Adrenal gland (tissue), 12 donors: ENCODE measurements around the gene ACTL6B. TPM values are rescaled to one million over a fixed set of nuclear protein-coding genes. Genes with fewer than 3 reads are reported as not detected.

Source experiments
- DNase-seq, 7 donors: peaks; one replicate each; pipeline ENCODE4 v3.0.0-alpha.2; 2019 to 2020
- H3K27ac ChIP-seq, 5 donors: fragments of 200-600 bp; sonication (generic) in 4 of 5; 1 replicate in 3 of 5; 2 replicates in 2 of 5; pipeline versions ENCODE4 v1.5.1 to v1.8.0; 2016 to 2020; ENCODE audit warnings: mild to moderate bottlenecking in 1 of 5
- H3K27me3 ChIP-seq: fragments of 200-600 bp; 2 replicates; pipeline ENCODE4 v1.8.0; 2021
- H3K36me3 ChIP-seq, 2 donors: fragments of 200-600 bp; replicated peaks in 1 of 2; 1 replicate in 1 of 2; 2 replicates in 1 of 2; pipeline versions ENCODE4 v1.5.1 to v1.8.0; 2018 to 2022
- H3K4me1 ChIP-seq, 2 donors: fragments of 200-600 bp; replicated peaks in 1 of 2; 1 replicate in 1 of 2; 2 replicates in 1 of 2; pipeline versions ENCODE4 v1.5.1 to v1.8.0; 2018 to 2021
- H3K4me3 ChIP-seq, 4 donors: fragments of 200-600 bp; sonication (generic) in 3 of 4; one replicate each; pipeline ENCODE4 v1.5.1; 2016 to 2018
- H3K9me3 ChIP-seq, 3 donors: fragments of 200-600 bp; sonication (generic) in 1 of 3; replicated peaks in 1 of 3; 1 replicate in 2 of 3; 2 replicates in 1 of 3; pipeline versions ENCODE4 v1.5.1 to v1.8.0; 2016 to 2021
- CTCF ChIP-seq, 6 experiments: fragments of 450-650 bp in 4 of 6; fragments of 200-600 bp in 2 of 6; sonication (generic) in 1 of 6; IDR thresholded peaks; 1 replicate in 5 of 6; 2 replicates in 1 of 6; pipeline versions ENCODE4 v1.5.1 to v1.8.0; 2016 to 2021; ENCODE audit warnings: antibody characterized with exemption in 6 of 6, mild to moderate bottlenecking in 2 of 6, moderate library complexity in 1 of 6
- POLR2A ChIP-seq, 2 donors: fragments of 450-650 bp; IDR thresholded peaks; one replicate each; pipeline ENCODE4 v1.6.1; 2017; ENCODE audit warnings: antibody characterized with exemption in 2 of 2, mild to moderate bottlenecking in 2 of 2, moderate library complexity in 1 of 2
- WGBS, 4 donors: extraction: QIAGEN DNeasy Blood & Tissue Kit in 2 of 4; methylation state at CpG; one replicate each; pipeline versions ENCODE4 v1.1.5 to v1.1.7; 2013 to 2017; 5-methylcytosine and 5-hydroxymethylcytosine counted together
- intact Hi-C, 2 donors: fragments of 100-400 bp; cut with DNase I; formaldehyde crosslinking; loops; one replicate each; pipeline versions ENCODE4 v1.14.1 to v1.15.0; 2022 to 2023
- polyA plus RNA-seq, 3 donors: library from polyadenylated mRNA; stranded (reverse); fragments of 200-250 nt in 2 of 3; fragments of 350-450 nt in 1 of 3; fragmentation: Illumina TruSeq in 1 of 3; extraction: RNeasy Lipid Tissue Mini Kit (QIAGEN cat#74804) in 1 of 3; gene quantifications; one replicate each; pipeline ENCODE4 v1.2.3, GENCODE V29; 2013 to 2014
- total RNA-seq, 9 donors: library from RNA; depleted of rRNA in 4 of 9; stranded (reverse); fragments of >200 nt in 4 of 9; fragments of 120-200 nt in 1 of 9; fragmentation: NEBNext Ultra II Directional in 1 of 9; extraction: Animal tissue kit (Norgen Biotek cat#: 25700) in 1 of 9; gene quantifications; one replicate each; pipeline versions ENCODE4 v1.1.0 to v1.2.4, GENCODE V29; 2013 to 2023
- donor health status: healthy with polysubstance abuse.
- donor health status: Bipolar disorder and iron deficiency.
- donor health status: DM: yes; HTN: yes; CAD: no.
- donor health status: DM: no; HTN: no; CAD: no.
- donor health status: DM: no; HTN: no; CAD: no.
- donor health status: DM: yes; HTN: yes; CAD: no.

ACTL6B gene
- total and polyA plus RNA-seq, 12 donors: 0.64 to 5.1 (median 2.4) TPM; not detected in 5

GRCh38 chr7:100680576-100681271 lies 24.5 kb upstream of the ACTL6B start:
- intact Hi-C loops: loop anchor here in 1 of 2 donors (5.0 kb wide), 1 partner anchor 213 kb away; no protein-coding TSS in a partner anchor
- H3K27me3 ChIP-seq: no peaks in the 10 kb centered on the region
- H3K9me3 ChIP-seq: no peaks in the 10 kb centered on the region
- H3K27ac ChIP-seq: peak overlapping the region; percentile 15 to 74 (median 62)
- peak in 5 of 7 donors; percentile 33 to 62 (median 39) for DNase-seq
- H3K4me3 ChIP-seq: no peak overlapping the region
- peaks cover 0 to 84% of the 10 kb centered on the region in 2 donors for H3K36me3 ChIP-seq
- WGBS, 4 donors: 81 to 89% (median 86%) methylated on average over 8 to 18 of the region's 18 CpGs
- TF ChIP-seq POLR2A (IDR thresholded peaks at IDR 0.05): no peak
- H3K4me1 ChIP-seq: peaks cover 10 to 35% of the 10 kb centered on the region in 2 donors

DNA sequence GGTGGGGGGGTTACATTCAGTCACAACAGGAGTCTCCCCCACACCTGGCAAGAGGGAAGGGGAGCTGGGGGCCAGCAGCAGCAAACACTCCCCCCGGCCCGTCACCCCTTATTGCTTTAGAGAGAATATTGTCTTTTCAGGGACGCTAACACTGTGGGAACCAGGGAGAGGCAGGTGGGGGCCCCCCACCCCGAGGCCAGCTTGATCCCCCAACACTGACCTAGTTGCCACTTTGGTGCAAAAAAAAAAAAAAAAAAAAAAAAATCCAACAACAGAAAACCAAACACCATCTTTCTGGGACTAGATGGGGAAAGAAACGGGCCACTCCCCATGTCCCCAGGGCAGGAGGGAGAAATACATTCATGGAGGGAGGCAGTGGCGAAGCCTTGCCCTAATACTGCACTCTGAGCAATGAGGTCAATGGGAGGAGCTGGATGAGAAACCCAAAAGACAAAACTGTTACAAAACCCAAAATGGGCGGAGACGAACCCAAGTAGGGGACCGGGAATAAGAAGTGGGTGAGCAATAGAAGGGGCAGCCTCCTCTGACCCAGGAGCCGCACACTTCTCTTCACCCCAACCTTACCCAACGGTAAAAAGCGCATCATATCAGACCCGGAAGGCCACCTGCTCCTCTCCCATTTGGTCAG lies 23.8 kb upstream of the ACTL6B start:
- Histone ChIP-seq H3K9me3 (no peaks in the 10 kb centered on the region), H3K36me3 (peaks cover 0 to 77% of the 10 kb centered on the region in 2 donors), H3K4me3 (no peak overlapping the region), H3K4me1 (peaks cover 10 to 35% of the 10 kb centered on the region in 2 donors), H3K27ac (peak overlapping the region; percentile 15 to 74 (median 62)), H3K27me3 (no peaks in the 10 kb centered on the region)
- TF ChIP-seq POLR2A (IDR thresholded peaks at IDR 0.05): peak in 1 of 2 donors; percentile 39
- no peak for TF ChIP-seq CTCF (IDR thresholded peaks at IDR 0.05)
- 45 to 50% (median 47%) methylated on average over 13 of the region's 13 CpGs for WGBS, 4 donors
- intact Hi-C loops: loop anchor here in 1 of 2 donors (5.0 kb wide), 2 partner anchors 98 to 213 kb away; no protein-coding TSS in a partner anchor
- peak; percentile 54 to 87 (median 79) for DNase-seq

DNA sequence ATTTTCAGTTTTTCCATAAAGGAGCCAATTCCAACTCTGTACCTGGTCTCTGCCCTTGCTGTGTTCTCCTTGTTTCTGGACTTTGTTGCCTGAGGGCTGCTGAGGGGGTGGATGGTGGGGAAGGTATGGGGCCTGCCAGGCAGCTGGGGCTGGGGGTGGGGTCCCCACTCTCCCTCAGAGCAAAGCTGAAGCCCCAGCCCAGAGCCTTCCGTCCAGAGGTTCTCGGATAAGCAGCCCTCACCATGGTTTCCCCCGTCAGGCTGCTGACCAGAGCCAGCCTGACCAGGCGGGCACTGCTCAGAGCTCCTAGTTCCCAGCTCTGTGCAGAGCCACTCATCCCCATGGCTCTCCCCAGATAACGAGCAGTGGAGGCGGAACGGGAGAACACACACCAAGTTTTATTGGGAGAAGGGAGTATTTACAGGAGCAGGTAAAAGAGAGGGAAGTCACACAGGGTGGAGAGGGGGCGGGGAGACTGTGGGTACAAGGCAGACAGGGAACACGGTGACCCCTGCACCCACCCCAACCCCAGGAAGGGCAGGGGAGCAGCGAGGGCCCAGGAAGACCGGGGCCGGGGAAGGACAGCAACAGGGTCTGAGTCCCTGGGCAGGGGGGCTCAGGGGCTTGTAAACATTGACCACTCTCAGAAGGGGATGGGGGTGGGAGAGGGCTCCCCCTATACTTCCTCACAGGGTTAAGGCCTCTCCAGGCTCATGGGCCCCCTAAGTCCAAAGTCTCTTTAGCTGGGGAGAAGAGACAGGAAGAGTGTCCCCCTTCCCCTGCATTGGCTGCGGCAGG lies 23.1 kb upstream of the ACTL6B start:
- peaks cover 0 to 70% of the 10 kb centered on the region in 2 donors for H3K36me3 ChIP-seq
- peak in 4 of 7 donors; percentile 16 to 67 (median 34) for DNase-seq
- peaks cover 10 to 35% of the 10 kb centered on the region in 2 donors for H3K4me1 ChIP-seq
- H3K27me3 ChIP-seq: no peaks in the 10 kb centered on the region
- no peaks in the 10 kb centered on the region for H3K9me3 ChIP-seq
- TF ChIP-seq POLR2A (IDR thresholded peaks at IDR 0.05): no peak
- TF ChIP-seq CTCF (IDR thresholded peaks at IDR 0.05): no peak
- peak overlapping the region in 4 of 5 donors; percentile 26 to 74 (median 36) for H3K27ac ChIP-seq
- intact Hi-C loops: loop anchor here in 1 of 2 donors (5.0 kb wide), 1 partner anchor 97 kb away; no protein-coding TSS in a partner anchor
- 60 to 74% (median 72%) methylated on average over 9 to 13 of the region's 13 CpGs for WGBS, 4 donors
- H3K4me3 ChIP-seq: no peak overlapping the region

DNA sequence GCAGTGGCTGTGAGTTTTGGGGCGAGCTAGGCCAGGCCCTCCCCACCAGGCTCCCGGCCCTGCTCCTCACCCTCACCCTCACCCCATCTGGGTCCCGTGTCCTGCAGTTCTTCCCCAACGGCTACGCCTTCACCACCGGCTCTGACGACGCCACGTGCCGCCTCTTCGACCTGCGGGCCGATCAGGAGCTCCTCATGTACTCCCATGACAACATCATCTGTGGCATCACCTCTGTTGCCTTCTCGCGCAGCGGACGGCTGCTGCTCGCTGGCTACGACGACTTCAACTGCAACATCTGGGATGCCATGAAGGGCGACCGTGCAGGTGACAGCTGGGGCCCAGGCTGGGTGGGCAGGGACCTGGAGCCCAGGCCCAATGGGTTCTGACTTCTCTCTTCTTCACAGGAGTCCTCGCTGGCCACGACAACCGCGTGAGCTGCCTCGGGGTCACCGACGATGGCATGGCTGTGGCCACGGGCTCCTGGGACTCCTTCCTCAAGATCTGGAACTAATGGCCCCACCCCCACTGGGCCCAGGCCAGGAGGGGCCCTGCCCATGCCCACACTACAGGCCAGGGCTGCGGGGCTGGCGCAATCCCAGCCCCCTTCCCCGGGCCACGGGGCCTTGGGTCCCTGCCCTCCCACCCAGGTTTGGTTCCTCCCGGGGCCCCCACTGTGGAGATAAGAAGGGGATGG lies 22.2 kb upstream of the ACTL6B start:
- no peak overlapping the region for H3K4me3 ChIP-seq
- TF ChIP-seq POLR2A (IDR thresholded peaks at IDR 0.05): no peak
- no peak for TF ChIP-seq CTCF (IDR thresholded peaks at IDR 0.05)
- no peaks in the 10 kb centered on the region for H3K9me3 ChIP-seq
- peaks cover 0 to 61% of the 10 kb centered on the region in 2 donors for H3K36me3 ChIP-seq
- peaks cover 10 to 35% of the 10 kb centered on the region in 2 donors for H3K4me1 ChIP-seq
- intact Hi-C loops: loop anchor here in 1 of 2 donors (5.0 kb wide), 1 partner anchor 96 kb away; no protein-coding TSS in a partner anchor
- no peaks in the 10 kb centered on the region for H3K27me3 ChIP-seq
- H3K27ac ChIP-seq: peak overlapping the region in 2 of 5 donors; percentile 38 to 74
- peak in 5 of 7 donors; percentile 23 to 64 (median 40) for DNase-seq
- WGBS, 4 donors: 71 to 92% (median 80%) methylated on average over 22 to 35 of the region's 35 CpGs
